AG10803 (cell line): ENCODE results near the gene LACTBL1.

Experiments used
- DNase-seq: peaks from one replicate; pipeline ENCODE4 v3.0.0; 2010; ENCODE audit warnings: low read depth
- H3K4me3 ChIP-seq: 2 replicates; pipeline ENCODE4 v1.5.1; 2011; ENCODE audit warnings: mild to moderate bottlenecking, low read length, control low read depth
- CTCF ChIP-seq: conservative IDR thresholded peaks from 2 replicates; pipeline ENCODE4 v1.5.1; 2011; ENCODE audit warnings: mild to moderate bottlenecking, low read length, control low read depth, inconsistent platforms

The LACTBL1 gene

GRCh38 chr1:22908880-22909426 is 63.7 kb downstream of the LACTBL1 start:
- H3K4me3 ChIP-seq = no peak overlapping the region
- TF ChIP-seq CTCF = no peak
- no peak for DNase-seq

GRCh38 chr1:22907528-22907927 is 65.1 kb downstream of the LACTBL1 start:
- DNase-seq = no peak
- TF ChIP-seq CTCF = no peak
- no peak overlapping the region for H3K4me3 ChIP-seq

- H3K4me3 ChIP-seq = no peak overlapping the region
- DNase-seq = no peak
- TF ChIP-seq CTCF = no peak
Measured at GRCh38 chr1:22906968-22907367, 65.7 kb downstream of the LACTBL1 start.

- DNase-seq = peak; percentile 58
- H3K4me3 ChIP-seq = no peak overlapping the region
- no peak for TF ChIP-seq CTCF
Measured at GRCh38 chr1:22903113-22903512, 69.6 kb downstream of the LACTBL1 start.
